GM12892 (cell line): ENCODE data around the gene PLA2G4D.

Experiments used
- DNase-seq: peaks from one replicate; pipeline ENCODE4 v3.0.0; 2011; ENCODE audit not compliant: insufficient read length
- FAIRE-seq: peaks from 2 replicates; lab custom pipeline; 2011; peaks lifted over from hg19 to GRCh38; lab: Jason Lieb, UNC
- POLR2A ChIP-seq: IDR thresholded peaks from 2 replicates; pipeline ENCODE4 v1.6.1; 2011; ENCODE audit warnings: low read depth, low read length, control low read depth
- POLR2AphosphoS5 ChIP-seq: IDR thresholded peaks from 2 replicates; pipeline ENCODE4 v1.6.1; 2011; ENCODE audit warnings: low read depth, low read length, control low read depth
- TAF1 ChIP-seq: IDR thresholded peaks from 2 replicates; pipeline ENCODE4 v1.6.1; 2011; ENCODE audit warnings: low read depth, mild to moderate bottlenecking, control low read depth, low read length, borderline replicate concordance

Gene PLA2G4D

GRCh38 chr15:42037656-42038055 lies 56.7 kb downstream of the PLA2G4D start:
- FAIRE-seq = no peak
- no peak for DNase-seq
- TF ChIP-seq TAF1 (no peak), POLR2A (no peak)

DNA sequence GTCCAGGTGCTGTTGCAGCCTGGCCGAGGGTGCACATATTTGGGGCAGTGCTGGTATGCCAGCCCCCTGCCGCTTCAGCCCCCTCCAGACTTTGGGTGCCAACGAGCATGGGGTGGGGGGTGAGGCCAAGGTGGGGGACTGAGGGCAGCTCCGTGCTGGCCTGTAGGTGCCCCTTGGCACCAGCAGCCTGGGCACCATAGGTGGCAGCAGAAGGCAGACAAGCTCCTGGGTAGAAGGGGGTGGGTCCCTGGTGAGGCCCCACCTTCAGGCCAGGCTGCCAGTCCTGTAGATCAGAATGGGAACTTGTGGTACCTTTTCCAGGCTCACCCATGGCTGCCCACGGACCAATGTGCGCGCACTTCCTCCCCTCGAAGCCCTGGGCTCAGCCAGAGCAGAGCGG lies 57.4 kb downstream of the PLA2G4D start:
- DNase-seq = no peak
- no peak for FAIRE-seq
- no peak for TF ChIP-seq POLR2AphosphoS5

DNA sequence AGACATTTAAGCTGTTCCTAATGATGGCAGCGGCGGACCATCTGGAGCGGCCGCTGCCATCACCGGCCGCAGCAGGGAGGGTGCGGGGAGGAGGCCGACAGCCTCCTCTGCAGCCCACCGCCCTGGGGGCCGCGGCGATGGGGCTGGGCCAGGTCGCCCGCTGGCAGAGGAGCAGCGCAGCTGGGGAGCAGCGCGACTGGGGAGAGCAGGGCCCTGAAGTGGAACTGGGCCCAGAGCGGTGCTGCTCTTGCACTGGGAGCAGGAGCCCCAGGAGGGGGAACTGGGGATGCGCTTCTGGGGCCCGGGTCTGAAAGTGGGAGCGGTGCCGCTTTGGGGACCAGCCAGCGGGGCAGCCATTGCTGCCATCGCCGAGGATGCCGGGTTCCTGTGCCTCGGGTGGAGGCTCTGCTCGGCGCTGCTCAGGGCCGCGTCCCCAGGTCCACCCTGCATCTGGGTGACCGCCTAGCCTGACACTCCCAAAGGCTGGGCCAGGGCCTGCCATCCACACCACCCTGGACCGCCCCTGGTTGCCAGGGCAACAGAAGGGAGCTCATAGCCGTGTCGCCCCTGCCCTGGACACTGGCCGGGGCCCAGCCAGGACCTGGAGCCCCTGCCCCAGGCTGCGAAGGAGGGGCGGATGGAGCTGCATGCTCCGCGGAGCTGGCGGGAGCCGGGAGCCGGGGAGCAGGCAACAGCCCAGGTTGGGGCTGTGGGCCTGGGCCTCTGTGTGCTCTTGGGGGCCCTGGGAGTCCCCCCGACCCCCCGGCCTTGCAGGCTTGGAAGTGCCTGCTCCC lies 58.1 kb downstream of the PLA2G4D start:
- DNase-seq (no peak), FAIRE-seq (no peak)
- TF ChIP-seq TAF1 = no peak
- TF ChIP-seq POLR2A = no peak
- TF ChIP-seq POLR2AphosphoS5 = no peak

- FAIRE-seq (no peak), DNase-seq (peak; percentile 39)
- TF ChIP-seq POLR2AphosphoS5 (no peak), POLR2A (no peak), TAF1 (no peak)
Measured at GRCh38 chr15:42035435-42035761, 59.0 kb downstream of the PLA2G4D start.

DNA sequence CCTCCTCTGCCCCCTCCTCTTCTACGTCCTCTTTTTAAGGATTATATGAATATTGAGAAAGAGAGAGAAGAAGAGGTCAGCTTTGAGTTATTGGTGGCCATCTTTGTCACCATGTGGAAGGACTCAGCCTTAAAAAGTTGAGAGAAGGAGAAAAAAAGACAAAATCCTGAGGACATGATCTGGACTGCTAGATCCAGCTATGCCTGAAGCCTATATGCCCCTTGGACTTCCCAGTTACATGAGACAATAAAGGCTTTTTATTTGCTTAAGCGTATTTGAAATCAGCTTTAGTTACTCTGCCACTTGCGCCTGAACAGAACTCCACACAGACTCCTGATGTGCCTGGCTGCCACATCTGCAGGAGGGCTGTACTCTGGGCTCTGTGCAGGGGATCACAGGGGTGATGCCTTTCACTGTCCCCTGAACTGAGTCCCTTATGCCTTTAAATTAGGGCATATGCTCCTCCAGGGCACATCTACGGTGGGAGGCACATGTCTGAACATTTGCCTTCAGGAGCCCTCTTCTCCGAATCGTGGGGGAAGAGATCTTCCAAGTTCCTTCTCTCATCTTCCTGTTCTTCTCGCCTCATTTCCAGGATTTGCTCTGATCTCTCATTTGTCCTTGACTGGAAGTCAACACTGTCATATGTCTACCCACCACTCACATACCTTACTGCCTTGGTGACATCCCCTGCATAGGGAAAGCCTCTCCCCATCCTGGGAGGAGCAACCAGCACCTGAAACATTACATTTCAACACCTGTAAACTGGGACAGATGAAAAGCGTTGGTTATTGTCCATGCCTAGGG lies 59.5 kb downstream of the PLA2G4D start:
- TF ChIP-seq POLR2A (no peak), TAF1 (no peak), POLR2AphosphoS5 (no peak)
- FAIRE-seq = peak; percentile 91
- DNase-seq = no peak

- no peak for DNase-seq
- peak; percentile 82 for FAIRE-seq
Measured at GRCh38 chr15:42033214-42033873, 61.0 kb downstream of the PLA2G4D start.

DNA sequence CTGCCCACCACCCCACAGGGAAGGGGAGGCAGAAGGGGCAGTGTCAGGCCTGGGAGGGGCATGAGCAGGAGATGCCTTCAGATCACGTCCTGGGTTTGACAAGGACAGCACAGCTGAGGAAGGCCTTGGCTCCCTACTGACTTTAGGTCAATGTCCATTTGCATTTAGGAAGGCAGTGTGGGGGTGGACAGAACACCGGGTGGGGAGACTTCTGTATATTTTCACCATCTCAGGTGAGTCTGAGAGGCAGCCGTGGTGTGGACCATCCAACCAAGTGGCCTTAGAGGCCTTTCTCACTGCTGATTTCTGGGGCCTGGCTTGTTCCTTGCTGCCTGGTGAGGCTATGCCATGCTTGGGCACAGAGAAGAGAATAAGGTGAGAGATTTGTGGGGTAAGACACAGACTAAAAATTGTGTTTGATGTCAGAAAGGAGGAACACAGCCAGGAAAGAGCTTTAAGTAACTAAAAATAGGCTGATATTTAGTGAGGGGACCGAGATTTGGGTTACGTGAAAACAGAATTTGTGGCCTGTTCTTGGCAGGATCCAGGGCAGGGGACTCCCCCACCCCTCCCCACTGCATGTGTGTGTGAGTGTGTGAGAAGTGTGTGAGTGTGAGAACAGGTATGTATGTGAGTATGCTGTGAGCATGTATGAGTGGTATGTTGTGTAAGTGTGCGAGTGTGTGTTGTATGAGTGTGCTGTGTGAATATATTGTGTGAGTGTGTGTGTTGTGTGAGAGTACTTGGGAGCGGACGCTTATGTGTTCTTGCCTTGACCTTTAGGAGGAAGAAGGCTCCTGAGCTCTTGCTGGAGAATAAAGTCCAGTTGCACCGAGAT lies 61.8 kb downstream of the PLA2G4D start:
- FAIRE-seq = peak; percentile 74
- TF ChIP-seq POLR2AphosphoS5 = no peak
- TF ChIP-seq POLR2A = no peak
- no peak for TF ChIP-seq TAF1
- no peak for DNase-seq

More at GRCh38 chr15:42033214-42033873, 61.0 kb downstream of the PLA2G4D start:
- no peak for TF ChIP-seq POLR2AphosphoS5
- TF ChIP-seq TAF1 = no peak
- TF ChIP-seq POLR2A = no peak

DNA sequence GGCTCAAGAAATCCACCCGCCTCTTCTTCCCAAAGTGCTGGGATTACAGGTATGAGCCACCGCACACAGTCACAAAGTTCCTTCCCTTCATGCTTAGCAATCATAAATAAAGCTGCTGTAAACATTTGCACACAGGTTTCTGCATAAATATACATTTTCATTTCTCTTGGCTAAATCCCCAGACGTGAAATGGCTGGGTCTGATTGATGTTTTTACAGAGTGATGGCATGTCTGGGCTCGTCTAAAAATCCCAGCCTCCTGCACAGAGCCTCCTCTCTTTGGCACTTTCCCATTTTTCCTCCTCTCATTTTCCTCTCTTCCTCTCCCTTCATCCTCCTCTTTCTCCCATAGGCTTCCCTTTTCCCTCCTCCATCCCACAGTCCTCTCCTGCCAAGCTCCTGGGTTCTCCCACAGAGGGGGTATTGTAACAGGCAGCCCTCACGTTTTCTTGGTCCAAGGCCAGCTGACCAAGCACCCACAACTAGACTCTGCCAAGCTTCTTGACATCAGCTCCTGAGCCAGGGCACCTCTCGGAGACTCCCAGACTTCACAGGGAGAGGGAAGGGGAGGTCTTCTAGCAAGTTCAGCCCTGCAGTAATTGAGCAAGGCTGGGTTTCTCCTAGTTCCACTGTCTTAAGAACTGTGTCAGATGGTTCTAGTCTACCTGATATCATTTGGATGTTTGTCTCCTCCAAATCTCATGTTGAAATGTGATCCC lies 63.0 kb downstream of the PLA2G4D start:
- FAIRE-seq = no peak
- no peak for DNase-seq
- no peak for TF ChIP-seq POLR2AphosphoS5
- TF ChIP-seq POLR2A = no peak

DNA sequence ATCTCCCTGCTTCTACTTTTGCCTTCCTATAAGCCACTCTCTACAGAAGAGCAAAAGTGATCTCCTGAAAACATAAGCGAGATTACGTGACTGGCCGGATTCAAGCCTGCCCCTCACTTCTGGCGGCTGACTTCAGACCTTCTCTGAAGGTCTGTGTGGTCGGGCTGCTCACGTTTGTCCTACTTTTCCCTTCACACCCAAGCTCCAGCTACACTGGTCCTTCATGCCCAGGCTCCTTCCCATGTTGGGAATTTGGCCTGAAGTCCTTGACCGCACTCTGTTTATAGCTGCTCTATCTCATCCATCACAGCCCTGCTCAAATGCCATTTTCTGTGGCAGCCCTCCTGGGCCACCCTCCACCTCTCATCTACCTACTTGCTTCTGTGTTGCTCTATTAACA lies 66.8 kb downstream of the PLA2G4D start:
- no peak for FAIRE-seq
- TF ChIP-seq POLR2AphosphoS5 = no peak
- TF ChIP-seq POLR2A = no peak
- no peak for TF ChIP-seq TAF1
- no peak for DNase-seq

DNA sequence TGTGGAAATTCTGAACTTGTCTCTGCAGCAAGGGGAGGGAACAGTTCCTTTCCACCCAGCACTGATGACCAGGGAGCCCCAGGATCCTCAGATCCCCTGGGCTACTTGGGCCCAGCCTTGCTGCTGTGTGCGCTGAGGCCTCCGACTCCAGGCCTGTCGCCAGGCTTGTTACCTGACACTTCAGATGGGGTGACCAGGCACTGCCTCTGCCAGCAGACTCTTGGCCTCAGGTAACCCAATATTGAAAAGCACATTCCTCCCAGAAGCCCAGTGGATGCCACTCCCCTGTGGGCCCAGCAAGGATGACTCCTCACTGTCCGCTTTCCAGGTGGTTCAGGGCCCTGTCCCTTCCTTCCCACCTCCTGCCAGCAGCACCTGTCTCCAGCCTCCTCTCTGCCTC lies 70.1 kb downstream of the PLA2G4D start:
- FAIRE-seq (no peak), DNase-seq (no peak)
- TF ChIP-seq POLR2A (no peak), TAF1 (no peak), POLR2AphosphoS5 (no peak)

DNA sequence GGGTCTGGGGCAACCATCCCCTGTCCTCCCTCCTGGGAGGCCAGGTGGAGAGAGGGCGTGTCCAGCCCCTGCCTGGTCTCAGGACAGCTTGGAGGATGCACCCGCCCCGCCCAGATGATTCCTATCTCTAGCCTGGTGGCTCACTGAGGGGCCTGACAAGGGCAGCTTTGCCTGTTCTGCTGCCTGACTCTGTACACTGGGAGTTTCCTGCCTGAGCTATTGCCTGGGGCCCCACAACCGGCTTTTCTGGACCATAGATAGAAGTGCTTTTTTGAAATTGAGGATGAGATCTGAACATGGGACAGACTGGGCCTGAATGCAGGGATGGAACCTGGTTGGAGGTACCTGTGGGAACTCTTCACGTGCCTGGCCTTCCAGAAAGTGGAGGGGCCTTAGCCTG lies 72.8 kb downstream of the PLA2G4D start:
- FAIRE-seq (no peak), DNase-seq (no peak)
- no peak for TF ChIP-seq POLR2A
- no peak for TF ChIP-seq TAF1
- no peak for TF ChIP-seq POLR2AphosphoS5
